ENCODE measurements around the gene KIF5A. TPM values are rescaled to one million over a fixed set of nuclear protein-coding genes. Genes with fewer than 3 reads are reported as not detected.

Gene KIF5A
- total and polyA plus RNA-seq, 2 of the 4 experiments (the other 2 are of a cell fraction): 0.15 to 0.18 TPM

DNA sequence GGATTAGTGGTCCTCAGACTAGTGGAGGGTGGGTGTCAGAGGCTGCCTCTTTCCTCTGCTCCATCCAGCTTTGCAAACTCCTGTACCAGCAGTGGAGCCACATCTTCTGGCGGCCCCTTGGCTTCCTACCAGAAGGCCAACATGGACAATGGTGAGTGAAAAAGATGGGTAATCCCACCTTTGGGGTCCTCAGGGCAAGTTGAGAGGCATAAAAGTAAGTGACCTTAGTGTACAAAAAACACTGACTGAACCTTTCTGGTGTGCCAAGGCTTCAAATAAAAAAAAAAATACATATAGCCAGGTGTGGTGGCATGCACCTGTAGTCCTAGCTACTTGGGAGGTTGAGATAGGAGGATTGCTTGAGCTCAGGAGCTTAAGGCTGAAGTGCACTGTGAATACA is 32.0 kb downstream of the KIF5A start:
- Histone ChIP-seq H3K9me1 (ENCODE audit: insufficient read depth, low read length) (no peaks in the 10 kb centered on the region), H3K4me2 (ENCODE audit: low read depth, low read length) (no peak overlapping the region), H3K9me3 (ENCODE audit: control insufficient read depth, insufficient read depth, low read length) (no peaks in the 10 kb centered on the region), H3K23ac (ENCODE audit: low read depth, low read length) (no peak overlapping the region), H4K91ac (ENCODE audit: insufficient read depth, low read depth, low read length) (no peak overlapping the region), H3K36me3 (ENCODE audit: control insufficient read depth, insufficient read depth, low read length) (no peaks in the 10 kb centered on the region), H2AK5ac (ENCODE audit: low read depth, low read length) (no peak overlapping the region), H2BK5ac (ENCODE audit: low read depth, low read length, poor library complexity, severe bottlenecking) (no peak overlapping the region), H3K18ac (ENCODE audit: low read depth, low read length) (no peak overlapping the region), H3K9ac (ENCODE audit: low read depth, low read length) (no peak overlapping the region), H3K79me1 (ENCODE audit: low read depth in 1 of 2, low read length in 2 of 2) (no peaks in the 10 kb centered on the region), H2BK120ac (ENCODE audit: low read depth, low read length) (no peak overlapping the region), H4K20me1 (ENCODE audit: insufficient read depth, low read length) (no peaks in the 10 kb centered on the region), H3K4ac (ENCODE audit: low read depth, low read length) (no peak overlapping the region), H4K5ac (ENCODE audit: low read depth, low read length) (no peak overlapping the region), H2AFZ (replicated peaks; ENCODE audit: low read length, poor library complexity) (no peak overlapping the region), H3K4me3 (ENCODE audit: insufficient read depth, low read depth, low read length) (no peak overlapping the region), H2BK15ac (ENCODE audit: low read depth, low read length) (no peak overlapping the region), H2AK9ac (replicated peaks; ENCODE audit: low read depth, low read length, poor library complexity) (no peak overlapping the region), H3K27ac (ENCODE audit: insufficient read depth, low read length) (no peak overlapping the region), H3K56ac (ENCODE audit: extremely low read depth, insufficient read depth, low read length) (no peak overlapping the region), H3K27me3 (ENCODE audit: control insufficient read depth, insufficient read depth, low read length) (peaks cover 30% of the 10 kb centered on the region), H2BK20ac (ENCODE audit: low read depth, low read length) (no peak overlapping the region), H4K8ac (ENCODE audit: low read depth in 2 of 2, low read length in 2 of 2) (no peak overlapping the region), H3K14ac (replicated peaks; ENCODE audit: low read depth, low read length) (no peak overlapping the region), H3K4me1 (ENCODE audit: control insufficient read depth, insufficient read depth, low read length) (no peaks in the 10 kb centered on the region)
- ChIA-PET CTCF (interaction anchor here (1.0 to 1.6 kb wide), 2 partner anchors 11 to 23 kb away, joined by 3 read pairs; no protein-coding TSS in a partner anchor), POLR2A (ENCODE audit: unreplicated experiment) (no interaction called here)
- no peak for TF ChIP-seq MAZ (IDR thresholded peaks at IDR 0.05; ENCODE audit: borderline replicate concordance, low read depth, low read length)
- no peak for TF ChIP-seq MAFK (IDR thresholded peaks at IDR 0.05; ENCODE audit: low read depth, low read length)
- TF ChIP-seq CHD1 (IDR thresholded peaks at IDR 0.05; ENCODE audit: low read depth, low read length): no peak
- no peak for TF ChIP-seq POLR2A (IDR thresholded peaks at IDR 0.05; ENCODE audit: low read depth, low read length)
- TF ChIP-seq FOS (IDR thresholded peaks at IDR 0.05; ENCODE audit: low read depth, low read length): no peak
- TF ChIP-seq, protein P1, sequence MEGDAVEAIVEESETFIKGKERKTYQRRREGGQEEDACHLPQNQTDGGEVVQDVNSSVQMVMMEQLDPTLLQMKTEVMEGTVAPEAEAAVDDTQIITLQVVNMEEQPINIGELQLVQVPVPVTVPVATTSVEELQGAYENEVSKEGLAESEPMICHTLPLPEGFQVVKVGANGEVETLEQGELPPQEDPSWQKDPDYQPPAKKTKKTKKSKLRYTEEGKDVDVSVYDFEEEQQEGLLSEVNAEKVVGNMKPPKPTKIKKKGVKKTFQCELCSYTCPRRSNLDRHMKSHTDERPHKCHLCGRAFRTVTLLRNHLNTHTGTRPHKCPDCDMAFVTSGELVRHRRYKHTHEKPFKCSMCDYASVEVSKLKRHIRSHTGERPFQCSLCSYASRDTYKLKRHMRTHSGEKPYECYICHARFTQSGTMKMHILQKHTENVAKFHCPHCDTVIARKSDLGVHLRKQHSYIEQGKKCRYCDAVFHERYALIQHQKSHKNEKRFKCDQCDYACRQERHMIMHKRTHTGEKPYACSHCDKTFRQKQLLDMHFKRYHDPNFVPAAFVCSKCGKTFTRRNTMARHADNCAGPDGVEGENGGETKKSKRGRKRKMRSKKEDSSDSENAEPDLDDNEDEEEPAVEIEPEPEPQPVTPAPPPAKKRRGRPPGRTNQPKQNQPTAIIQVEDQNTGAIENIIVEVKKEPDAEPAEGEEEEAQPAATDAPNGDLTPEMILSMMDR (conservative IDR thresholded peaks at IDR 0.05; ENCODE audit: low read depth, low read length): no peak
- TF ChIP-seq NFE2L2 (IDR thresholded peaks at IDR 0.05; ENCODE audit: low read depth, low read length): no peak
- TF ChIP-seq, protein P2, sequence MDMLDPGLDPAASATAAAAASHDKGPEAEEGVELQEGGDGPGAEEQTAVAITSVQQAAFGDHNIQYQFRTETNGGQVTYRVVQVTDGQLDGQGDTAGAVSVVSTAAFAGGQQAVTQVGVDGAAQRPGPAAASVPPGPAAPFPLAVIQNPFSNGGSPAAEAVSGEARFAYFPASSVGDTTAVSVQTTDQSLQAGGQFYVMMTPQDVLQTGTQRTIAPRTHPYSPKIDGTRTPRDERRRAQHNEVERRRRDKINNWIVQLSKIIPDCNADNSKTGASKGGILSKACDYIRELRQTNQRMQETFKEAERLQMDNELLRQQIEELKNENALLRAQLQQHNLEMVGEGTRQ (IDR thresholded peaks at IDR 0.05; ENCODE audit: low read depth, low read length): no peak
- dilution Hi-C loops (cut with HindIII; ENCODE audit: low sequenced_read_pairs, unreplicated experiment): no loop called here
- in situ Hi-C loops (cut with MboI; ENCODE audit: low sequenced_read_pairs): loop anchor here (5.0 to 10.0 kb wide), 2 partner anchors 40 to 153 kb away; partner anchors contain the start of gene AGAP2
- no CpG with 5 or more reads among the region's 1 CpG for WGBS, 2 experiments (ENCODE audit: extremely low coverage in 2 of 2, insufficient read length in 1 of 2)
- no peak for DNase-seq
- BruUV-seq (replicated peaks): no TSS peak
- intact Hi-C loops (cut with micrococcal nuclease): loop anchor here (2.0 to 5.0 kb wide), 2 partner anchors 111 to 155 kb away; partner anchors contain the start of gene AGAP2
- no peak for ATAC-seq (ENCODE audit: low read depth)
